K562 treated with DMSO at 1 percent for 24 hours (cell line): ENCODE measurements around the gene HHIP. TPM values are rescaled to one million over a fixed set of nuclear protein-coding genes. Genes with fewer than 3 reads are reported as not detected.

Experiments
- total RNA-seq: library from RNA; unstranded; fragments of 300-600 nt; gene quantifications from 2 replicates; pipeline ENCODE4 v1.2.3, GENCODE V29; 2022; ENCODE audit warnings: low read depth; ENCODE audit not compliant: insufficient read depth

Gene HHIP, protein sequence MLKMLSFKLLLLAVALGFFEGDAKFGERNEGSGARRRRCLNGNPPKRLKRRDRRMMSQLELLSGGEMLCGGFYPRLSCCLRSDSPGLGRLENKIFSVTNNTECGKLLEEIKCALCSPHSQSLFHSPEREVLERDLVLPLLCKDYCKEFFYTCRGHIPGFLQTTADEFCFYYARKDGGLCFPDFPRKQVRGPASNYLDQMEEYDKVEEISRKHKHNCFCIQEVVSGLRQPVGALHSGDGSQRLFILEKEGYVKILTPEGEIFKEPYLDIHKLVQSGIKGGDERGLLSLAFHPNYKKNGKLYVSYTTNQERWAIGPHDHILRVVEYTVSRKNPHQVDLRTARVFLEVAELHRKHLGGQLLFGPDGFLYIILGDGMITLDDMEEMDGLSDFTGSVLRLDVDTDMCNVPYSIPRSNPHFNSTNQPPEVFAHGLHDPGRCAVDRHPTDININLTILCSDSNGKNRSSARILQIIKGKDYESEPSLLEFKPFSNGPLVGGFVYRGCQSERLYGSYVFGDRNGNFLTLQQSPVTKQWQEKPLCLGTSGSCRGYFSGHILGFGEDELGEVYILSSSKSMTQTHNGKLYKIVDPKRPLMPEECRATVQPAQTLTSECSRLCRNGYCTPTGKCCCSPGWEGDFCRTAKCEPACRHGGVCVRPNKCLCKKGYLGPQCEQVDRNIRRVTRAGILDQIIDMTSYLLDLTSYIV
- not detected in 2 replicates for total RNA-seq

DNA sequence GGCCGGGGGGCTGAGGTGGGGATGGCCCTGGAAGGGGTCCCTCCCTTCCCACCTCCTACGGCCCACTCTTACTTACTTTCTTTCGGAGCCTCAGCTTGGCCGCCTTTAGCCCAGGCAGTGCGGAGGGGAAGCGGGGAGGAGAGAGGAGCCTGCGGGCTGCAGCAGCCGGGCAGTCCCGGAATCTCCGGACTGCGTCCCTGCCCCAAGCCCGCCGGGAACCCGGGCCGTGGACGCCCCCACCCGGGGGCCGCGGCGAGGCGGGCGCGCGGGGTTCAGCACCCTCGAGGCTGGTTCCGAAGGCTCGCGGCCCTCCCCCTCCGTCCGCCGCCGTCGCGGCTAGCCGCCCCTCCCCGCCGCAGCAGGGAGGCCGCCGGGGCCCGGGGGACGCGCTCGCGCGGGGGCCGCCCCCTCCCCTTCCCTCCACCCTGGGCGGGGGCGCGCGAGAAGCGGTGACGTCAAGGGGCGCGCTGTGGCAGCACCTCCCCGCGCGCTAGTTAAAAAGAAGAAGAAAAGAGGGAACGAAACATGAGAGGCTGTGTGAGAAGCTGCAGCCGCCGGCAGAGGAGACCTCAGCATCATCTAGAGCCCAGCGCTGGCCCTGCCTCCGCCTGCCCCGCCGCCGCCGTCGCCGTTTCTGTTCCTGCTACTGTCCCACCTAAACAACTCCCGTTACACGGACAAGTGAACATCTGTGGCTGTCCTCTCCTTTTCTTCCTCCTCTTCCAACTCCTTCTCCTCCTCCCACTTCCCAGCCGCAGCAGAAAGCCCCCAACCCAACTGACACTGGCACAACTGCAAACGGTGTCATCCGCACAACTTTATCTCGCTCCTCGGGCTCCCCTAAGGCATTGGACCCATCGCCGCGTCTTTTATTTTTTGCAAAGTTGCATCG lies at the start of gene HHIP:
Gene HHIP (plus strand): TSS at position 526 of the 892 bp plus-strand sequence. CDS start 520 bp downstream, outside the sequence.

